Sigmoid colon (tissue), 7 donors: ENCODE results near the gene PUS3. TPM values are rescaled to one million over a fixed set of nuclear protein-coding genes. Genes with fewer than 3 reads are reported as not detected.
"Not testable (repeated sequence)": the region's sequence is repeated elsewhere in the genome, so short reads cannot be mapped to it uniquely, and the experiment has no call there.

Source experiments
- DNase-seq: peaks from one replicate; pipeline ENCODE4 v3.0.0-alpha.2; 2019
- H3K27ac ChIP-seq, 4 donors: fragments of 200-600 bp; sonication (generic); one replicate each; pipeline ENCODE4 v1.5.1; 2016 to 2019; ENCODE audit warnings: mild to moderate bottlenecking in 1 of 4
- H3K27me3 ChIP-seq, 3 donors: fragments of 200-600 bp; sonication (generic); one replicate each; pipeline ENCODE4 v1.5.1; 2019; ENCODE audit warnings: mild to moderate bottlenecking in 1 of 3
- H3K36me3 ChIP-seq, 4 donors: fragments of 200-600 bp; sonication (generic); one replicate each; pipeline ENCODE4 v1.5.1; 2016 to 2019
- H3K4me1 ChIP-seq, 4 donors: fragments of 200-600 bp; sonication (generic); one replicate each; pipeline ENCODE4 v1.5.1; 2017 to 2019
- H3K4me3 ChIP-seq, 4 donors: fragments of 200-600 bp; sonication (generic); one replicate each; pipeline ENCODE4 v1.5.1; 2017 to 2019; ENCODE audit warnings: mild to moderate bottlenecking in 2 of 4, moderate library complexity in 1 of 4
- H3K9me3 ChIP-seq, 4 donors: fragments of 200-600 bp in 3 of 4; sonication (generic) in 3 of 4; one replicate each; pipeline versions ENCODE4 v1.5.1 to v1.6.1; 2013 to 2019
- CTCF ChIP-seq, 4 experiments: fragments of 450-650 bp in 3 of 4; fragments of 200-600 bp in 1 of 4; IDR thresholded peaks; one replicate each; pipeline ENCODE4 v1.5.1; 2016 to 2019; ENCODE audit warnings: antibody characterized with exemption in 4 of 4, mild to moderate bottlenecking in 3 of 4, moderate library complexity in 2 of 4
- EP300 ChIP-seq, 4 donors: sonication (generic); formaldehyde crosslinking; IDR thresholded peaks; one replicate each; pipeline ENCODE4 v1.6.1; 2017; ENCODE audit warnings: antibody characterized with exemption in 4 of 4
- POLR2A ChIP-seq, 2 donors: fragments of 450-650 bp; IDR thresholded peaks; one replicate each; pipeline ENCODE4 v1.6.1; 2016; ENCODE audit warnings: antibody characterized with exemption in 2 of 2, mild to moderate bottlenecking in 2 of 2, moderate library complexity in 2 of 2
- POLR2AphosphoS5 ChIP-seq, 4 donors: sonication (generic); formaldehyde crosslinking; IDR thresholded peaks; one replicate each; pipeline ENCODE4 v1.6.1; 2017; ENCODE audit warnings: antibody characterized with exemption in 4 of 4
- WGBS, 2 donors: extraction: QIAGEN DNeasy Blood & Tissue Kit; methylation state at CpG; one replicate each; pipeline ENCODE4 v1.1.7; 2013; 5-methylcytosine and 5-hydroxymethylcytosine counted together
- intact Hi-C: fragments of 100-400 bp; cut with DNase I; formaldehyde crosslinking; loops from one replicate; pipeline ENCODE4 v1.15.1; 2023
- polyA plus RNA-seq, 3 donors: library from polyadenylated mRNA; stranded (reverse); fragments of 200-250 nt; gene quantifications; one replicate each; pipeline ENCODE4 v1.2.3, GENCODE V29; 2013
- total RNA-seq, 4 donors: library from RNA; depleted of rRNA; stranded (reverse); fragments of >200 nt; gene quantifications; one replicate each; pipeline ENCODE4 v1.1.0, GENCODE V29; 2016
- donor health status: healthy with polysubstance abuse.
- donor health status: Bipolar disorder and iron deficiency.
- donor health status: healthy.

Gene PUS3
- total and polyA plus RNA-seq, 7 donors: 6.4 to 21.6 (median 9.2) TPM

DNA sequence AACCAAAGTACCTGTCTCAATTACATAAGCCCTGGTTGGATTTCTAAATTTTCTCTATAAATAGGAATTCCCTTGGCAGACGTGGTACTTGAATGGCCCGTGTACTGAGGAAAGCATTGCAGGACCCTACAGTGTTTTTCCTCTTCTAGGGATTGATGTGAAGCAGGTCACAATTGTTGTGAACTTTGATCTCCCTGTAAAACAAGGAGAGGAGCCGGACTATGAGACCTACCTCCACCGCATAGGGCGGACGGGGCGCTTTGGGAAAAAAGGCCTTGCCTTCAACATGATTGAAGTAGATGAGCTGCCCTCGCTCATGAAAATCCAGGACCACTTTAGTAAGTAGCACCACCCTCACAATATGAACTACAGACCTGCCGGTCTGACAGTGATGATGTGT, 18.0 kb upstream of the PUS3 start:
- no peak for DNase-seq
- no peak for TF ChIP-seq CTCF (IDR thresholded peaks at IDR 0.05)
- TF ChIP-seq EP300 (IDR thresholded peaks at IDR 0.05): no peak
- TF ChIP-seq POLR2A (IDR thresholded peaks at IDR 0.05): no peak
- TF ChIP-seq POLR2AphosphoS5 (IDR thresholded peaks at IDR 0.05): no peak
- Histone ChIP-seq H3K4me1 (peaks cover 0 to 9% (median 4%) of the 10 kb centered on the region in 4 donors), H3K4me3 (no peak overlapping the region), H3K36me3 (no peaks in the 10 kb centered on the region), H3K27me3 (no peaks in the 10 kb centered on the region), H3K27ac (no peak overlapping the region), H3K9me3 (no peaks in the 10 kb centered on the region)
- intact Hi-C loops: loop anchor here (5.0 kb wide), 1 partner anchor 141 kb away; the partner anchor contains the start of gene CDON
- 31 to 72% methylated on average over 9 of the region's 9 CpGs for WGBS, 2 donors

DNA sequence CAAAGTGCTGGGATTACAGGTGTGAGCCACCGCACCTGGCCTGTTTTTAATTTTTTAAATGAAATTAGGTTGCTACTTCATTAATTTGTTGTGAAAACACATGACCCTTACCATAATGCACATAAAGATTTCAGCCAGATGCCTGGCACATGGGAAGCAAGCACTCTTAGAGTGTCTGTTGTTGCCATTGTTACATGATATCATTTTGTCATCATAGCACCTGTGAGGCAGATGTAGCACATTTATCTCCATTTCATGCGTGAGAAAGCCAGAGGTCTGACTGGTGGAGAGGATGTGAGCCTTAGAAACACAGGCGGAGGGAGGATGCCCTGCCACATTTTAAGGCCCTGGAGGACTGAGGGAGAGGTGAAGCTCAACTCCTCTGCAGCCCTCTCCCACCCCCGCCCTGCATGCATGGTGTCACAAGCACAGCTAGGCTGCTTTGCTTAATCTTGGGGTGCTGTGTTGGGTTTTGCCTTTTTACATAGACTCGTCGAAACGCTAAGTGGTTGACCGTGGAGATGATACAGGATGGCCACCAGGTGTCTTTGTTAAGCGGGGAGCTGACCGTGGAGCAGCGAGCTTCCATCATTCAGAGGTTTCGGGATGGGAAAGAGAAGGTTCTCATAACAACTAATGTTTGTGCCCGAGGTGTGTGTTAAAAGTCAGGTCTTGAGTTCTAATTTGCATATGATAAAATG, 15.3 kb upstream of the PUS3 start:
- H3K4me1 ChIP-seq: no peaks in the 10 kb centered on the region
- no peak for DNase-seq
- intact Hi-C loops: no loop called here
- WGBS, 2 donors: 88 to 93% methylated on average over 13 of the region's 13 CpGs
- TF ChIP-seq POLR2A (IDR thresholded peaks at IDR 0.05) (no peak), POLR2AphosphoS5 (IDR thresholded peaks at IDR 0.05) (no peak)
- no peaks in the 10 kb centered on the region for H3K9me3 ChIP-seq
- H3K27ac ChIP-seq: no peak overlapping the region
- no peak overlapping the region for H3K4me3 ChIP-seq
- H3K36me3 ChIP-seq: no peaks in the 10 kb centered on the region
- no peaks in the 10 kb centered on the region for H3K27me3 ChIP-seq

DNA sequence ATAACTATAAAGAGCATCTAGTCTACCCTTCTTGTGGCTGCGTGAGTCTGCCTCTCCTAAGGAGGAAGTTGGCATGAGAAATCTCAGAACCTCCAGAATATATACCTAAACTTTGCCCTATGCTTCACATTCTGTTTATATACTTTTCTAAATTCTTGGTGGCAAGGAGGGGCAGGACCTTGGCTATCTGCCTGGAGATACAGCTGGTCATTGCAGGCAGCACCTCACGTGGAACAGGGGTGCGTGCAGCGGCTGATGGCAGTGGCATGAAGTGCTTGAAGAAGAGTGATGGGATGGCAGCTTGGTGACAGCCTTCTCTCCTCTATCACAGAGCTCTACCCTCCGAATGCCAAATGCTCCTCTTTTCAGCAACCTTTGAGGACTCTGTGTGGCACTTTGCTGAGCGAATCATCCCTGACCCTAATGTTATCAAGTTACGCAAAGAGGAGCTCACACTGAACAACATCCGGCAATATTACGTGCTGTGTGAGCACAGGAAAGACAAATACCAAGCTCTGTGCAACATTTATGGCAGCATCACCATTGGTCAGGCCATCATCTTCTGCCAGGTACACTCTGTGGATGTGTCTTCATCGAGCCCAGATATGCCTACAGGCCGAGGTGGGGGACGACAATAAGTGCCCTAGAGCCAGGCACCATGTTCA, 13.8 kb upstream of the PUS3 start:
- no peak for DNase-seq
- Histone ChIP-seq H3K36me3 (no peaks in the 10 kb centered on the region), H3K27me3 (no peaks in the 10 kb centered on the region), H3K27ac (no peak overlapping the region), H3K9me3 (no peaks in the 10 kb centered on the region), H3K4me3 (no peak overlapping the region), H3K4me1 (no peaks in the 10 kb centered on the region)
- TF ChIP-seq POLR2AphosphoS5 (IDR thresholded peaks at IDR 0.05) (no peak), CTCF (IDR thresholded peaks at IDR 0.05) (no peak), EP300 (IDR thresholded peaks at IDR 0.05) (no peak), POLR2A (IDR thresholded peaks at IDR 0.05) (no peak)
- intact Hi-C loops: no loop called here
- WGBS, 2 donors: 20 to 71% methylated on average over 12 of the region's 12 CpGs

- H3K4me3 ChIP-seq, H3K4me1 ChIP-seq, H3K9me3 ChIP-seq, DNase-seq, H3K27ac ChIP-seq, H3K27me3 ChIP-seq, intact Hi-C loops, H3K36me3 ChIP-seq: not testable (repeated sequence)
- WGBS, 2 donors: 84 to 87% methylated on average over 3 of the region's 3 CpGs
Measured at GRCh38 chr11:125914601-125915000, 11.6 kb upstream of the PUS3 start.

DNA sequence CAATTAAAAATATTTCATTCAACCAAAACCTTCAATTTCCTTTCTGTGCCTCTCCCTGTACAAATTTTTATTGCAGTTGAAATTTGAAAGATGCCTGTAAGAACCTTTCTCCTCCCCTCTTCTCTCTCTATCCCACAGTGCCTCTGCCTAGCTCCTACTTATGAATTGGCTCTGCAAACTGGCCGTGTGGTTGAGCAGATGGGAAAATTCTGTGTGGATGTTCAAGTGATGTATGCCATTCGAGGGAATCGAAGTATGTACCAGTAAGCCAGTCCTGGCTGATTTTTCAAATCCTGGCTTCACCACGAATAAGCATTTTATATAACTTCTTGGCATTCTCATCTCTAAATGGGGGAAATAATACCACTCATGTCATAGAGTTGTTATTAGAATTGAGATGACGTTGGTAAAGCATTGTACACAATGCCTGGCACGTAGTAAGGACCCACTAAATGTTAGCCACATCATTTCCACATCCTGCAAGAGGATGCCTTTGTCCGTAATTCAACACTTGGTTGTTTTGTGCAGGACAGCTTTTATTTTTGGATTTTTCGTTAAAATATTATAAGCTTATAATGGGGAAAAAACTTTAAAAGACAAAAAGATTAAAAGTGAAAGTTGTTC, 7.3 kb upstream of the PUS3 start:
- WGBS, 2 donors: 75 to 84% methylated on average over 8 of the region's 8 CpGs
- TF ChIP-seq POLR2AphosphoS5 (IDR thresholded peaks at IDR 0.05): no peak
- no peak for TF ChIP-seq EP300 (IDR thresholded peaks at IDR 0.05)
- no peak for TF ChIP-seq POLR2A (IDR thresholded peaks at IDR 0.05)
- TF ChIP-seq CTCF (IDR thresholded peaks at IDR 0.05): no peak
- Histone ChIP-seq H3K4me1 (no peaks in the 10 kb centered on the region), H3K27ac (no peak overlapping the region), H3K4me3 (no peak overlapping the region), H3K9me3 (no peaks in the 10 kb centered on the region), H3K36me3 (no peaks in the 10 kb centered on the region), H3K27me3 (peaks cover 4 to 12% (median 7%) of the 10 kb centered on the region in 3 donors)
- no peak for DNase-seq
- intact Hi-C loops: no loop called here
